Naive thymus-derived CD4-positive, alpha-beta T cell (primary cell): Measurements from ENCODE around the gene RIPOR3. TPM values are rescaled to one million over a fixed set of nuclear protein-coding genes. Genes with fewer than 3 reads are reported as not detected.
"Not testable (repeated sequence)": the region's sequence is repeated elsewhere in the genome, so short reads cannot be mapped to it uniquely, and the experiment has no call there.

Experiments
- ATAC-seq: fragments of 150-1000 bp; cut with Tn5 transposase; 2 replicates; pipeline ENCODE4 v1.10.0; 2021; ENCODE audit warnings: mild to moderate bottlenecking, moderate library complexity
- CTCF ChIA-PET: fragments of 350-600 bp; sonication (Branson Sonifier 250); formaldehyde crosslinking; loops from one replicate; lab custom pipeline; 2021; ENCODE audit warnings: antibody characterized with exemption; lab: Charles Lee
- POLR2A ChIA-PET: fragments of 350-600 bp; sonication (Branson Sonifier 250); formaldehyde crosslinking; loops from one replicate; lab custom pipeline; 2021; ENCODE audit warnings: antibody characterized with exemption, inconsistent platforms; lab: Charles Lee
- DNase-seq, 9 donors: peaks; one replicate each; pipeline versions ENCODE4 v3.0.0 to v3.0.0-alpha.2; 2020 to 2022; ENCODE audit warnings: mixed read lengths in 1 of 9
- H3K27ac ChIP-seq: one replicate; pipeline ENCODE4 v1.7.0; 2013; ENCODE audit warnings: mild to moderate bottlenecking, low read depth, low read length, moderate library complexity
- H3K27me3 ChIP-seq, 2 donors: one replicate each; pipeline ENCODE4 v1.7.0; 2013; ENCODE audit warnings: low read length in 2 of 2, mild to moderate bottlenecking in 2 of 2, moderate library complexity in 2 of 2; ENCODE audit not compliant: control insufficient read depth in 2 of 2, insufficient read depth in 2 of 2
- H3K36me3 ChIP-seq, 3 experiments: 1 replicate in 2 of 3; 2 replicates in 1 of 3; pipeline ENCODE4 v1.7.0; 2013; ENCODE audit warnings: low read length in 3 of 3, mild to moderate bottlenecking in 3 of 3, moderate library complexity in 1 of 3; ENCODE audit not compliant: insufficient read depth in 3 of 3, control insufficient read depth in 2 of 3
- H3K4me1 ChIP-seq, 2 donors: one replicate each; pipeline ENCODE4 v1.7.0; 2013; ENCODE audit warnings: low read length in 2 of 2, mild to moderate bottlenecking in 2 of 2, moderate library complexity in 1 of 2; ENCODE audit not compliant: control insufficient read depth in 2 of 2, insufficient read depth in 2 of 2
- H3K4me3 ChIP-seq: 2 replicates; pipeline ENCODE4 v1.7.0; 2013; ENCODE audit warnings: mild to moderate bottlenecking, low read length
- H3K9me3 ChIP-seq, 3 experiments: 1 replicate in 2 of 3; 2 replicates in 1 of 3; pipeline ENCODE4 v1.7.0; 2013; ENCODE audit warnings: low read length in 3 of 3; ENCODE audit not compliant: control insufficient read depth in 2 of 3
- H3K27ac Mint-ChIP-seq, 9 donors: one replicate each; pipeline ENCODE4 v1.8.0; 2020 to 2022; ENCODE audit warnings: mixed read lengths in 9 of 9, mild to moderate bottlenecking in 8 of 9, moderate library complexity in 5 of 9, inconsistent platforms in 2 of 9
- H3K27me3 Mint-ChIP-seq, 5 donors: one replicate each; pipeline ENCODE4 v1.8.0; 2021 to 2022; ENCODE audit warnings: mixed read lengths in 5 of 5, mild to moderate bottlenecking in 1 of 5
- H3K36me3 Mint-ChIP-seq, 5 donors: one replicate each; pipeline ENCODE4 v1.8.0; 2020 to 2022; ENCODE audit warnings: mixed read lengths in 5 of 5, mild to moderate bottlenecking in 3 of 5, inconsistent platforms in 1 of 5
- H3K4me1 Mint-ChIP-seq, 7 donors: one replicate each; pipeline ENCODE4 v1.8.0; 2020 to 2022; ENCODE audit warnings: mixed read lengths in 7 of 7, mild to moderate bottlenecking in 3 of 7, inconsistent platforms in 1 of 7
- H3K4me3 Mint-ChIP-seq, 10 donors: one replicate each; pipeline ENCODE4 v1.8.0; 2020 to 2022; ENCODE audit warnings: mild to moderate bottlenecking in 10 of 10, mixed read lengths in 10 of 10, moderate library complexity in 6 of 10, inconsistent platforms in 2 of 10
- H3K9me3 Mint-ChIP-seq, 11 donors: one replicate each; pipeline ENCODE4 v1.8.0; 2020 to 2022; ENCODE audit warnings: mixed read lengths in 11 of 11, mild to moderate bottlenecking in 4 of 11, inconsistent platforms in 1 of 11, moderate library complexity in 1 of 11
- intact Hi-C, 2 donors: fragments of 100-400 bp; cut with micrococcal nuclease; formaldehyde crosslinking; loops; one replicate each; pipeline ENCODE4 v1.15.1; 2023
- polyA plus RNA-seq, 2 donors: library from polyadenylated mRNA; unstranded; fragments of 300-500 nt; fragmentation: Illumina TruSeq; gene quantifications; one replicate each; pipeline ENCODE4 v1.2.3, GENCODE V29; 2021
- total RNA-seq, 6 experiments: library from RNA in 5 of 6; stranded (reverse) in 5 of 6; gene quantifications; 1 replicate in 5 of 6; 2 replicates in 1 of 6; pipeline ENCODE4 v1.2.3 and lab custom pipeline; 2021 to 2026

RIPOR3 gene
- total and polyA plus RNA-seq, 7 experiments from 2014 or later, result 0.27 to 1.7 (median 0.80) TPM; not detected in 3

DNA sequence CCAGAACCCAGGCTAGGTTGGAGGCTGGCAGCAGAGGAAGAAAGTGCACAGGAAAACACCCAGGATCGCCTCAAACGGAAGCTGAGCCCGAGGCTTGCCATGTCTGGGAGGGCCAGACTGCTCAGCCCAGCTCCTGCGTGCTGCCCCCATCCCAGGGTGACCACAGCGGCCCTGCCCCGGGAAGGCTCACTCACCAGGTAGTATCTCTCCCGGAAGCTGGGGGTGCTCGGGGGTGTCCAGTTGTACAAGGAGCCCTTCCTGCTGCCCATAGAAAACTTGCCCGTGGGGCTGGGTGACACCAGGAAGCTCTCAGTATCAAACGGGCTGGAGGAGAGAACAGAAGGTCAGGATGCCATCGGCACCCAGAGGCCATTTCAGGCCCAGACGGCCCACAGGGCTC, 86.9 kb downstream of the RIPOR3 start:
- H3K27ac ChIP-seq, result no peak overlapping the region
- Mint-ChIP-seq H3K27ac (no peak overlapping the region), H3K9me3 (peaks cover 0 to 2% (median 0%) of the 10 kb centered on the region in 11 donors), H3K36me3 (no peaks in the 10 kb centered on the region), H3K4me1 (peaks cover 0 to 2% (median 0%) of the 10 kb centered on the region in 7 donors), H3K4me3 (no peak overlapping the region), H3K27me3 (peaks cover 0 to 9% (median 4%) of the 10 kb centered on the region in 5 donors)
- H3K9me3 ChIP-seq, result no peaks in the 10 kb centered on the region
- no peak for ATAC-seq
- DNase-seq, result no peak
- no peaks in the 10 kb centered on the region for H3K4me1 ChIP-seq
- no peak overlapping the region for H3K4me3 ChIP-seq
- H3K27me3 ChIP-seq, result no peaks in the 10 kb centered on the region
- H3K36me3 ChIP-seq, result no peaks in the 10 kb centered on the region
- ChIA-PET CTCF (no interaction called here), POLR2A (no interaction called here)
- intact Hi-C loops, result no loop called here

DNA sequence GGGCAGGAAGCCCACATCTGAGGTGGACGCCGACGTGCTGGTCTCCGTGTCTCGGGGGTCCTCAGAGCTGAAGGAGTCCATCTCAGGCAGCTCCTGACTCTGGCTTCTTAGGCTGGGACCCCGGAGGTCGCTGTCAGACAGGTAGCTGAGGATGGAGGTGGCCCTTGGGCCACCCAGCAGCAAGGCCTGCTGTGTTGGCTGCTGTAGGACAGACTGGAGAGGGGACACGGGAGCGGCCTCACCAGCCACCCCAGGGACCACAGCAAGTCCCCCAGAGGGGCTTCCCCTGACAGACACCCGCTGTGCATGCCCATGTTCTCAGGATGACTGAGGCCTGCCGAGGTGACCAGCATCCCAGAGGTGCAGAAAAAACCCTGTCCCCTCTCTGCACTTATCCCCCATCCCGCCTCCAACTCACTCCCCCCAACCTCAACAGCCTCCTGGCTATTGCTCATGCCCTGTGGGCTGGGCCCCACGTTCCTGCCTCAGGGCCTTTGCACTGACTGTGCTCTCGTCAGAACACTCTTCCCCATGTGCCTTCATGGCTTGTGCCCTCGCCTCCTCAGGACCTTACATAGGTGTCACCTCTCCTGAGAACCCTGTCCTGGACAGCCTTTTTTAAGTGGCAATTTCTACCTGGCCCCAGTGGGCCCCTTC, 88.8 kb downstream of the RIPOR3 start:
- no peak overlapping the region for H3K27ac ChIP-seq
- H3K36me3 ChIP-seq, result no peaks in the 10 kb centered on the region
- DNase-seq (no peak), ATAC-seq (no peak)
- peaks cover 0 to 9% (median 3%) of the 10 kb centered on the region in 5 donors for H3K27me3 Mint-ChIP-seq
- H3K36me3 Mint-ChIP-seq, result no peaks in the 10 kb centered on the region
- ChIA-PET CTCF (interaction anchor here (0.6 kb wide), 1 partner anchor 137 kb away, joined by 3 read pairs; no protein-coding TSS in a partner anchor), POLR2A (interaction anchor here (0.8 to 0.9 kb wide), 2 partner anchors 40 to 66 kb away, joined by 3 to 4 read pairs; no protein-coding TSS in a partner anchor)
- no peaks in the 10 kb centered on the region for H3K9me3 ChIP-seq
- H3K27me3 ChIP-seq, result no peaks in the 10 kb centered on the region
- peak overlapping the region in 1 of 9 donors; percentile 64 for H3K27ac Mint-ChIP-seq
- H3K4me3 ChIP-seq, result no peak overlapping the region
- peaks cover 0 to 4% (median 0%) of the 10 kb centered on the region in 11 donors for H3K9me3 Mint-ChIP-seq
- intact Hi-C loops, result no loop called here
- H3K4me1 Mint-ChIP-seq, result peaks cover 0 to 2% (median 0%) of the 10 kb centered on the region in 7 donors
- H3K4me1 ChIP-seq, result no peaks in the 10 kb centered on the region
- H3K4me3 Mint-ChIP-seq, result no peak overlapping the region

DNA sequence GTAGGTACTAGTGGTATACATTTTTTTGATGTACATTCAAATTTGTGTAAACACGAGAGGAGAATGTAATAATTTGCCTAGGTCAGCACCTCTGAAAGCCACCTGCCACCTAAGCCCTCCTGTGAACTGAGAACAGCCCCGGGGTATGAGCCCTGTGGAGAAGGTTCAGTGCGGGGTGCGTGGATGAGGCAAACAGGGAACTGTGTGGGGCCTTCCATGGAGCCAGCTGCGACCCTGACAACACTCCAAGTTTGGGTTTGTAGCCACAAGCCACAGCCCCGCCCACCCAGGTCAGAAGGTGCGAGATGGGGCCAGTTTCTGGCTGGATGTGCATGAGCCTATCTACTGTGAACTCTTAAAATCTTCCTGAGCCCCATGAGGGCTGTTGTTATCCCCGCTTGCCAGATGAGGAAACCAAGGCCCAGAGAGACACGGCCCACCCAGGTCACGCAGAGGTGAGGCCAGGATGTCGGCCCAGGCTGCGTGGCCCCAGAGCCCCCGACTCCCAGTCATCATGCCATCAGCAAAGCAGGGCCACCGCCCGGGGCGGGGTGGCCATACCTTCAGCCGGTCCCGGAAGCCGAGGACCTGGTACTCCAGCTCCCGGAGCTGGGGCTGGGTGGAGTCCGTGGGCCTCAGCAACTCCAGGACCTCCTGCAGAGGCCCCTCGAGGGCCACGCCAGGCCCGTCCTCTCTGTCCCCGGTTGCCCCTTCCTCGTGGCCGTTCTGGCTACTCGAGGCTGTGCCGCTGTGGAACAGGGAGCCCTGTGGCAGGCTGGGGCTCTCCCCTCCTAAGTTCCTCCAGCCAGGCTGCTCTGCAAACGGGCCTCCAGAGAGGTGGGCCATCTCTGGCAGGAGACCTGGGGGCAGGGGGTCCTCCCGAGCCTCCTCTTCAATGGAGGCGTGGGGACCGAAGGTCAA, 89.6 kb downstream of the RIPOR3 start:
- Histone ChIP-seq H3K9me3 (no peaks in the 10 kb centered on the region), H3K27me3 (no peaks in the 10 kb centered on the region), H3K36me3 (no peaks in the 10 kb centered on the region), H3K4me3 (no peak overlapping the region), H3K27ac (no peak overlapping the region), H3K4me1 (no peaks in the 10 kb centered on the region)
- ChIA-PET POLR2A (no interaction called here), CTCF (no interaction called here)
- Mint-ChIP-seq H3K36me3 (no peaks in the 10 kb centered on the region), H3K4me3 (no peak overlapping the region), H3K4me1 (peaks cover 0 to 2% (median 0%) of the 10 kb centered on the region in 7 donors), H3K9me3 (peaks cover 0 to 4% (median 0%) of the 10 kb centered on the region in 11 donors), H3K27ac (no peak overlapping the region), H3K27me3 (peaks cover 0 to 7% (median 0%) of the 10 kb centered on the region in 5 donors)
- intact Hi-C loops, result no loop called here
- DNase-seq (no peak), ATAC-seq (no peak)

DNA sequence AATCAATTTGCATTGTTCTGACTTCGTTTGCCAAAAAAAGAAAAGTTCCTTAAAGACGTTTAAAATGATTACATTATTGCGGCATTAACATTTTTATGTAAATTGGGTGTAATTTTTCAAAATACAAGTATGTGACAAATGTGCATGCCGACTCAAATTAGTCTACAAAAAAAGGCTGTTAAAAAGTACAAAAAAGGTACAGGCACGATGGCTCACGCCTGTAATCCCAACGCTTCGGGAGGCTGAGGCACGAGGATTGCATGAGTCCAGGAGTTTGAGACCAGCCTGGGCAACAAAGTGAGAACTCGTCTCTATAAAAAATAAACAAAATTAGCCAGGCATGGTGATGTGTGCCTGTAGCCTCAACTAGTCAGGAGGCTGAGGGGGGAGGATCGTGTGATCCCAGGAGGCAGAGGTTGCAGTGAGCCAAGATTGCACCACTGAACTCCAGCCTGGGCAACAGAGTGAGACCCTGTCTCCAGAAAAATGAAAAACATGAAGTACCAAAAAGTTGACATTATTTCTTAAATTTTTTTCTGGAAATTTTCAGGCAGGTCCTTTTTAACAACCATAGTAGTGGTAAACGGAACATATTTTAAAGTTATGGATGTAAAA, 91.0 kb downstream of the RIPOR3 start:
- Histone ChIP-seq H3K4me3 (no peak overlapping the region), H3K27ac (no peak overlapping the region), H3K9me3 (no peaks in the 10 kb centered on the region), H3K36me3 (no peaks in the 10 kb centered on the region), H3K4me1 (no peaks in the 10 kb centered on the region), H3K27me3 (no peaks in the 10 kb centered on the region)
- Mint-ChIP-seq H3K4me3 (no peak overlapping the region), H3K4me1 (peaks cover 0 to 5% (median 2%) of the 10 kb centered on the region in 7 donors), H3K9me3 (peaks cover 0 to 4% (median 0%) of the 10 kb centered on the region in 11 donors), H3K27me3 (peaks cover 0 to 7% (median 0%) of the 10 kb centered on the region in 5 donors), H3K27ac (peak overlapping the region in 1 of 9 donors; percentile 16), H3K36me3 (no peaks in the 10 kb centered on the region)
- ChIA-PET POLR2A (no interaction called here), CTCF (interaction anchor here (0.6 kb wide), 1 partner anchor 196 kb away, joined by 4 read pairs; no protein-coding TSS in a partner anchor)
- DNase-seq (no peak), ATAC-seq (no peak)
- intact Hi-C loops, result no loop called here

DNA sequence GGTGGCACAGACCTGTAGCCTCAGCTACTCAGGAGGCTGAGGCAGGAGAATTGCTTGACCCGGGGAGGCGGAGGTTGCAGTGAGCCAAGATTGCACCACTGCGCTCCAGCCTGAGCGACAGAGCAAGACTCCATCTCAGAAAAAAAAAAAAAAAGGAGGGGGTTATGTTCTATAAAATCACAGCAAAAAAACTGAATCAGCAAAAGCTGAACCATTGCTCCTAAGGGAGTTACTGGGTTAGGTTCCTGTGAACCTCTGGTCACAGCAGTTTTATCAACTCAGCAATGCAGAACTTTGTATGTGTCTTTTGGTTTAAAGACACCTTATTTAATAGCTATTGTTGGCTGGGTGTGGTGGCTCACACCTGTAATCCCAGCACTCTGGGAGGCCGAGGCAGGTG, 92.6 kb downstream of the RIPOR3 start:
- H3K4me1 Mint-ChIP-seq, ATAC-seq, H3K9me3 ChIP-seq, POLR2A ChIA-PET, H3K4me3 Mint-ChIP-seq, H3K36me3 ChIP-seq, H3K27ac Mint-ChIP-seq, H3K4me3 ChIP-seq, H3K9me3 Mint-ChIP-seq, DNase-seq, H3K36me3 Mint-ChIP-seq, H3K4me1 ChIP-seq, intact Hi-C loops, H3K27me3 ChIP-seq, H3K27me3 Mint-ChIP-seq, H3K27ac ChIP-seq: not testable (repeated sequence)
- CTCF ChIA-PET, result interaction anchor here (1.1 kb wide), 1 partner anchor 9 kb away, joined by 5 read pairs; no protein-coding TSS in a partner anchor

DNA sequence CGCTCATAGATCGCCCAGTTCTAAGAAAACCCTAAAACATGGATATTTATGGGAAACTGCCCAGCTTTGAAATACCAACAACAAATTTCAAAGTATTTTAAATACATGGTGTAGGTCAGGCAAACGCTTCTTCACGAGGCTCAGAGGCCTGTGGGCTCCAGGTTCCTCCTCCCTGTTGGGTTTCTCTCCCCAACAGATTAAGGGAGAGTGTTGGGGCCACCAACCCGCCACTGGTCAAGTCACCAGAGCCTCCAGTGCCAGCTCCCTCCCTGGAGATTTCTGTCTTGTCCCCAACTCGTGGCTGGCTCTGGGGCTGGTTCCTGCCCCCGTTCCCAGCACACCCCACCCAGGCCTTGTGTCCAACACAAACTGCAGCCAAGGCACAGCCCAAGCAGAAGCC, 93.3 kb downstream of the RIPOR3 start:
- Mint-ChIP-seq H3K36me3 (no peaks in the 10 kb centered on the region), H3K4me1 (peaks cover 0 to 5% (median 2%) of the 10 kb centered on the region in 7 donors), H3K9me3 (peaks cover 0 to 4% (median 0%) of the 10 kb centered on the region in 11 donors), H3K4me3 (no peak overlapping the region), H3K27ac (no peak overlapping the region), H3K27me3 (peaks cover 0 to 7% (median 0%) of the 10 kb centered on the region in 5 donors)
- intact Hi-C loops, result no loop called here
- H3K27me3 ChIP-seq, result no peaks in the 10 kb centered on the region
- no peaks in the 10 kb centered on the region for H3K36me3 ChIP-seq
- ATAC-seq (no peak), DNase-seq (no peak)
- H3K4me1 ChIP-seq, result no peaks in the 10 kb centered on the region
- ChIA-PET POLR2A (no interaction called here), CTCF (no interaction called here)
- no peak overlapping the region for H3K4me3 ChIP-seq
- H3K9me3 ChIP-seq, result no peaks in the 10 kb centered on the region
- no peak overlapping the region for H3K27ac ChIP-seq
